Glomerular visceral epithelial cell (primary cell): ENCODE results near the gene ST3GAL5.
"Not testable (repeated sequence)": the region's sequence is repeated elsewhere in the genome, so short reads cannot be mapped to it uniquely, and the experiment has no call there.

Experiments
- DNase-seq: peaks from one replicate; pipeline ENCODE4 v3.0.0-alpha.2; 2016; ENCODE audit errors: extremely low spot score

Gene ST3GAL5

GRCh38 chr2:85893428-85894258, 4.9 kb upstream of the ST3GAL5 start:
- DNase-seq: peak; percentile 73

- DNase-seq: no peak
Observed at GRCh38 chr2:85892216-85892944, 3.6 kb upstream of the ST3GAL5 start.

GRCh38 chr2:85890522-85891176, 1.9 kb upstream of the ST3GAL5 start:
- DNase-seq: no peak

- no peak for DNase-seq
Observed at GRCh38 chr2:85889627-85890281, 964 bp upstream of the ST3GAL5 start.

GRCh38 chr2:85888020-85888683, 638 bp downstream of the ST3GAL5 start:
- no peak for DNase-seq

GRCh38 chr2:85887566-85888019, 1.2 kb downstream of the ST3GAL5 start:
- peak; percentile 58 for DNase-seq

GRCh38 chr2:85886590-85886989, 2.2 kb downstream of the ST3GAL5 start:
- peak; percentile 85 for DNase-seq

GRCh38 chr2:85886141-85886540, 2.6 kb downstream of the ST3GAL5 start:
- DNase-seq: no peak

GRCh38 chr2:85881781-85882180, 7.0 kb downstream of the ST3GAL5 start:
- not testable (repeated sequence) for DNase-seq

GRCh38 chr2:85880716-85881328, 8.0 kb downstream of the ST3GAL5 start:
- not testable (repeated sequence) for DNase-seq

GRCh38 chr2:85878719-85879370, 9.9 kb downstream of the ST3GAL5 start:
- DNase-seq: peak; percentile 17

- no peak for DNase-seq
Observed at GRCh38 chr2:85875350-85876050, 13.3 kb downstream of the ST3GAL5 start.

GRCh38 chr2:85873679-85874078, 15.1 kb downstream of the ST3GAL5 start:
- DNase-seq: no peak

- DNase-seq: no peak
Observed at GRCh38 chr2:85872536-85873161, 16.1 kb downstream of the ST3GAL5 start.

- DNase-seq: no peak
Observed at GRCh38 chr2:85871494-85872164, 17.2 kb downstream of the ST3GAL5 start.

GRCh38 chr2:85868822-85869221, 20.0 kb downstream of the ST3GAL5 start:
- DNase-seq: no peak

- no peak for DNase-seq
Observed at GRCh38 chr2:85867556-85868292, 21.1 kb downstream of the ST3GAL5 start.

- DNase-seq: no peak
Observed at GRCh38 chr2:85867121-85867520, 21.7 kb downstream of the ST3GAL5 start.
